Femur (tissue), 1 donor: ENCODE results near the gene BCAS1.

Experiments
- DNase-seq: peaks from one replicate; pipeline ENCODE4 v3.0.0-alpha.2; 2017

Gene BCAS1, protein sequence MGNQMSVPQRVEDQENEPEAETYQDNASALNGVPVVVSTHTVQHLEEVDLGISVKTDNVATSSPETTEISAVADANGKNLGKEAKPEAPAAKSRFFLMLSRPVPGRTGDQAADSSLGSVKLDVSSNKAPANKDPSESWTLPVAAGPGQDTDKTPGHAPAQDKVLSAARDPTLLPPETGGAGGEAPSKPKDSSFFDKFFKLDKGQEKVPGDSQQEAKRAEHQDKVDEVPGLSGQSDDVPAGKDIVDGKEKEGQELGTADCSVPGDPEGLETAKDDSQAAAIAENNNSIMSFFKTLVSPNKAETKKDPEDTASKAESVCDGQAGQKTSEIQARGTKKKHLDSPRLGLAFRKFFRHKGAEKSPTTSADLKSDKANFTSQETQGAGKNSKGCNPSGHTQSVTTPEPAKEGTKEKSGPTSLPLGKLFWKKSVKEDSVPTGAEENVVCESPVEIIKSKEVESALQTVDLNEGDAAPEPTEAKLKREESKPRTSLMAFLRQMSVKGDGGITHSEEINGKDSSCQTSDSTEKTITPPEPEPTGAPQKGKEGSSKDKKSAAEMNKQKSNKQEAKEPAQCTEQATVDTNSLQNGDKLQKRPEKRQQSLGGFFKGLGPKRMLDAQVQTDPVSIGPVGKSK

DNA sequence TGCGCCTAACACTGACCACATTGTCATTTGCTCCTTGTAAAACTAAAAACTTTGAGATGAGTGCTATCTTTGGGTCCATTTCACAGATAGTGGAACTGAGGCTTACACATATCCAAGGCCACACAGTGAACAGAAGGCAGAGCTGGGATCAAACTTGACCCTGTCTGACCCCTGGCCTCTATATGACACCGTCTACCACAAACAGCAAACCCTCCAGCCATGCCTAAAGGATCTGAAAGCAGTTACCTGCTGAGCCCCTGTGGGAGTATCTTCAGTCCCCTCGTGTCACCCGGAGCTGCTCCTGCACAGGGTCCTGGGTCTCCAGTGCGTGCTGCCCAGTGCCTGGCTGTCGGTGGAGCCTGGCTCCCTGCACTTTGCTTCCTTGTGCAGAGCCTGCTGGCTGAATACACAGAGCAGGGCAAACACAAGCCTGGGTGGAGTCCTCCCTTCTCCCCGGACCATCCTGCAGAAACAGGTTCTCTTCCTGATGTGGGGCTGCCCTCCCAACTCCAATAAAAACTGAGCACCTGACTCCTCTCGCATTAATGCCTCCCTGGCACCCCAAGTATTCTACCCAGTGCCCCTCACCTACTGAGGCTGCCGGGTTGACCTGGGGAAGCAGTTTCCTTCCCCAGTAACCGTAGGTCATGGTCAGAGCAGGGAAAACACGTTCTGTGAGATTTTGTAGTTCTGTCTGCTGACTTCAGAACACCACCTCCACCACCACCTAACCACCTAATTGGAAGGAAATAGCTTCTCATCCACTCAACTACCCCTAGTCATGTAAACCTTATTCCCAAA is at the start of gene BCAS1:
Gene BCAS1, minus strand, starts transcription at position 408 of the 801 bp plus-strand sequence. CDS start 11,876 bp downstream, outside the sequence.
- DNase-seq, result no peak

DNA sequence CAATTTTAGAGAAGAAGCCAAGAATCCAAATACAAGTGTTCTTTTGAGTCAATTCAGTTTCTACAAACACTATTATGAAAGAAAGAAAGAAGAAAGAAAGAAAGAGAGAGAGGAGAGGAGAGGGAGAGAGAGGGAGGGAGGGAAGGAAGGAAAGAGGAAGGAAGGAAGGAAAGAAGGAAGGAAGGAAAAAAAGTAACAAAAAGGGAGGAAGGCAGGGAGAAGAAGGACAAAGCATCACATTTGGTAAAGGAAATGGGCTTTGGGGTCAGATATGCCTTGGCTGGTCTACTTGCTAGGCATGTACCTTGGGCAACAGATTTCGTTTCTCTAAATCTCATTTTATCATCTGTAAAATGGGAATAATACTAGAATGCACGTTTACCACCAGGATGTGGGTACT is 49.4 kb upstream of the BCAS1 start:
- no peak for DNase-seq

- no peak for DNase-seq
These were observed 48.0 kb upstream of the BCAS1 start for GRCh38 chr20:54118220-54119001.

DNA sequence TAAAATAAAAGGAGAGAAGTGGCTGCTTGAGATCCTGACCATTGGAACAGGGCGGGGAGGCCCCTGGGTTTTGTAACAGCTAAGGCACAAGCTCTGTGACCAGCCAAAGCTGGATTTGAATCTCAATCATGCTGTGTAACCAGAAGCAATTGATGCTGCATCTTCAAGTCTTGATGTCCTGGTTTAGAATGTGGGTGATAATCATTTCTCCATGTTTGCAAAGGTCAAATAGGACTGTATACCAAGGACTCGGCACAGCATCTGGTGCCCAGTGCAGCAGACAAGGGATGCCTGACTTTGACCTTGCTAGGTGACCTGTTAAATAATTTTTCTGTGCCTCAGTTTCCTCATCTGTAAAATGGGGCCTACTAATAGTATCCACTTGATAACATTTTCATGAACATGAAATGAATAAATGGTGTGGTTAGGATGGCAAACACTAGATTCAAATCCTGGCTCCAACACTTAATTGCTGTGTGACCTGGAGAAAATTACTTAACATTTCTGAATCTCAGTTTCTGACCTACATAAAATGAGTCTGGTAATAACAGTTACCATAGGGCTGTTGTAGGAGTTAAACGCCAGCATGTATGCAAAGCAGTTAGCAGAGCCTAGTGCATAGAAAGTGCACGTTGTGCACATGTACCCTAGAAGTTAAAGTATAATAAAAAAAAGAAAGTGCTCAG is 46.3 kb upstream of the BCAS1 start:
- no peak for DNase-seq

DNA sequence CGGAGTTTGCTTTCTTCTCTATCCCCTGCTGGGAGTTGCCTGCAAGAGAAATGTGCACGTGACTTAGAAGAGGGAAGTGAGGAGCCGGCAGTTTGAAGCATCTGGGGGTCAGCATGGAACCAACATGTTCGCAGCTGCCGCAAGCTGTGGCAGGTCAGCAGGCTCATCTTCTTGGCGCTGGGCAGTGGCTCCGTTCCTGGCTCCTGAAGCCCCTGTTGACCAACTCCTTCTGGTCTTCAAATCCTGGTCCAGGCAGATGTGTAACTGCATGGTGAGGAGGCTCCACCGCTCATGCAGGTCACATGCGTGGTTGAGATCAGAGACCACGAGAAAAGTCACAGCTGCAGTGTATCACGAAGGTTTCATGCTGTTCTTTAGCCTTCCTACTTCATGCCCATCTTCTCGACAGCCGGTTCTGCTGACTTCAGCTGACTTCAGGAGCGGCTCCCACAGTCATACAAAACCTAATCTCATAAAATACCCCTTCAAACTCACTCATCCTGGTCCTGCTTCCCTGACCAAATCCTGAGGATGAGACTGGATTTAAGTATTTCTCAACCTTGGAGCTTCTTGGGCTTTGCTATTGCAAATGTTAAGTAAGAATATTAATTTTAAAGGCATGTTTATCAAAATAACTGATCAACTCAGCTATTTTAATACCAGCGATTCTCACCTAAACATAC is 44.9 kb upstream of the BCAS1 start:
- no peak for DNase-seq

- no peak for DNase-seq
These were observed 43.7 kb upstream of the BCAS1 start for GRCh38 chr20:54114109-54114508.

DNA sequence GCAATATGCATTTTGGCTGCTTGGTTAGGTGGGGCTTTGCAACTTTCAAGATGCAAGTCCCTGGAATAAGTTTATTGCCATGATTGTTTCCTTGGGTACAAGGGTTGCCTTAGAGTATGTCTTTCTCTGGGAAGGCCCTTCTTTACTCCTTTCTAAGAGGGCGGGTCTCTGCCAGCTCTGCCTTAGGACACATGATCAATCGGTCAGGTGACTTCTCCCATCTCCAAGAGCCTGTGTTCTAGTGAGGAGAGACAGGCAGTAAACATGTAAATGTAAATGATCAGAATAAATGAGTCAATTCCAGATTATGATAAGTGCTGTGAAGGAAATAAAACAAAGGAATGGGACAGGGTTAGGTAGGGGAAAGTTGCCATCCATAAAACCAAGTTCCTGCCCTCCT is 43.2 kb upstream of the BCAS1 start:
- no peak for DNase-seq

GRCh38 chr20:54112221-54112884 is 42.0 kb upstream of the BCAS1 start:
- no peak for DNase-seq

DNA sequence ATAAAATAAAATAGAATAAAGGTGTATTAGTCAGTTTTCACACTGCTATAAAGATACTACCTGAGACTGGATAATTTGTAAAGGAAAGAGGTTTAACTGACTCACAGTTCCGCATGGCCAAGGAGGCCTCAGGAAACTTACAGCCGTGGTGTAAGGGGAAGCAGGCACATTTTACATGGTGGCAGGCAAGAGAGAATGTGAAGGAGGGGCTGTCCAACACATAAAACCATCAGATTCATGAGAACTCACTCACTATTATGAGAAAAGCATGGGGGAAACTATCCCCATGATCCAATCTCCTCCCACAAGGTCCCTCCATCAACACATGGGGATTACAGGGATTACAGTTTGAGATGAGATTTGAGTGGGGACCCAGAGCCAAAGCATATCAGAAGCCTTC is 41.1 kb upstream of the BCAS1 start:
- no peak for DNase-seq

DNA sequence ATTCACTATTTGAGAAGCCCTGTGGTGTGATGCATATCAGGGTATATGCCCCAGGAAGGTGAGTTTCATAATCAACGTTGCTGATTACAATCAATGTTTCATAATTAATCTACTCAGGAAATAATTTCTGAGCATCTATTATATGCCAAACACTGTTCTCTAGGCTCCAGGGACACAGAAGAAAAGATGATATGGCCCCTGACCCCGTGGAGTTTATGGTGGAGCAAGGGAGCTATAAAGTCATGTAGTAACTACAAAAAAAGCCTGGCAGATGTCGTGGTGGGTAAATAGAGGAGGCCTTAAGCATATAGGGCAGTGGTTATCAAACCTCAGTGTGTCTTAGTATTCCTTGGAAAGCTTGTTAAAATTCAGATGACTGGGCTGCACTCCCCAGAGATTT is 40.1 kb upstream of the BCAS1 start:
- no peak for DNase-seq

- DNase-seq, result no peak
These were observed 39.6 kb upstream of the BCAS1 start for GRCh38 chr20:54110041-54110440.

- no peak for DNase-seq
These were observed 38.4 kb upstream of the BCAS1 start for GRCh38 chr20:54108817-54109216.

DNA sequence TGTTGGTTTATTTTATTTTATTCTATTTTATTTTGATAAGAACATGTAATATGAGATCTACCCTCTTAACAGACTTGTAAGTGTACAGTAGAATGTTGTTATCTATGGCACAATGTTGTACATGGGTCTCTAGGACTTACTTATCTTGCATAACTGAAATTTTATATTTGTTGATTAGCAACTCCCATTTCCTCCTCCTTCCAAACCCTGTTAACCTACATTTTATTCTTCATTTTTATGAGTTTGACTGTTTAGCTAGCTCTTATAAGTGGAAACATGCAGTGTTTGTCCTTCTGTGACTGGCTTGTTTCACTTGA is 37.9 kb upstream of the BCAS1 start:
- DNase-seq, result no peak

GRCh38 chr20:54107600-54108325 is 37.4 kb upstream of the BCAS1 start:
- no peak for DNase-seq

GRCh38 chr20:54107181-54107580 is 36.8 kb upstream of the BCAS1 start:
- DNase-seq, result no peak

DNA sequence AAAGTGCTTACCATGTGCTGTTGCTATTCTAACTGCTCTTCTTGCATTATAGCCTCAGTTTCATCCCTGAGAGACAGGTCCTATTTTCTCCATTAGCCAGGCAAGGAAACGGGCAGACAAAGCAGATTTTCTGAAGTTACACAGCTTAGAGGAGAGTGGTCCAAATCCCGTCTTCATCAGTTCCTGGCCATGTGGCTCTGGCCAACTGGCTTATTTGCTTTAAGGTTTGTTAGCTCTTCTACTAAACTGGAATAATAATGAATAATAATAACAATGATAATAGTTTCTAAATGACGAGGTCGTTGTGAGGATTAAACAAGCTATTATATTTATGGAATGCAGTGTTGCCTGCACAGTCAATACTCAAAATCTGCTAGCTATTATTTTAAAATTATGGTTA is 35.8 kb upstream of the BCAS1 start:
- no peak for DNase-seq

- DNase-seq, result no peak
These were observed 35.3 kb upstream of the BCAS1 start for GRCh38 chr20:54105653-54106052.

- no peak for DNase-seq
These were observed 34.4 kb upstream of the BCAS1 start for GRCh38 chr20:54104781-54105180.

DNA sequence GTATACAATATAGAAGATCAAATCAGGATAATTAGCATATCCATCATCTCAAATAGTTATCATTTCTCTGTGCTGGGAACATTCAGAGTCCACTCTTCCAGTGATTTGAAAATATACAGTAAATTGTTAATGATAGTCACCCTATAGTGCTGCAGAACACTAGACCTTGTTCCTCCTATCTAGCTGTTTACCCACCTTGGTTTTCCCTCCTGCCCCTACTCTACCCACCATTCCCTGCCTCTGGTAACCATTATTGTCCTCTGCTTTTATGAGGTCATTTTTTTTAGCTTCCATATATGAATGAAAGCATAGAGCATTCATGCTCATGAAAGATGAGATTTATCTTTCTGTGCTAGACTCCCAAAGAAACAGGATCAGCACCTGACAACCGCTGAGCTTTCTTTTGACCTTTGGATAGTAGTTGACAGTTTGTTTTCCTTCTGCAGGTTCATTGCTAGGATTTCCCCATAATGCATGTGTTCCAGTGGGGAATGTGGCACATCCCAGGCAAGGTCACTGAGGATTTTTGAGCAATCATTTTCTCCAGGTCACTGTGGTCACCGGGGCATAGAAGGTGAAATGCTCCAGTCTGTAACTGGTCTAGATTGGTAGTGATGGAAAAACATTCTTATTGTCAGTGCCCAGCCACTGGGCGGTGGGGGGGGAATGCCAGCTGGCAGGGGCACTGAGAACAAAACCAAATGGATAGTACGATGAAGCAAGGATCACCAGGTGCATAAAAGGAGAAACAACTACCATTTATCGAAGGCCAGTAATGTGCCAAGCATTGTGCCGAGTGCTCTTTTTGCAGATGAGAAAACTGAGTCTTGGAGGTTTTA is 33.6 kb upstream of the BCAS1 start:
- DNase-seq, result no peak
